Stomach (tissue), 9 donors: Measurements from ENCODE around the gene ZNF135. TPM values are rescaled to one million over a fixed set of nuclear protein-coding genes. Genes with fewer than 3 reads are reported as not detected.

Experiments
- DNase-seq, 2 donors: peaks; one replicate each; pipeline versions ENCODE4 v3.0.0 to v3.0.0-alpha.2; 2013 to 2019
- H3K27ac ChIP-seq, 5 donors: fragments of 200-600 bp in 4 of 5; sonication (generic) in 4 of 5; one replicate each; pipeline ENCODE4 v1.5.1; 2013 to 2019; ENCODE audit warnings: mild to moderate bottlenecking in 1 of 5, moderate library complexity in 1 of 5
- H3K27me3 ChIP-seq, 3 donors: fragments of 200-600 bp; sonication (generic); one replicate each; pipeline ENCODE4 v1.5.1; 2017 to 2019; ENCODE audit warnings: mixed run types in 1 of 3
- H3K36me3 ChIP-seq, 4 donors: fragments of 200-600 bp; sonication (generic); 1 replicate in 3 of 4; 2 replicates in 1 of 4; pipeline ENCODE4 v1.5.1; 2016 to 2019
- H3K4me1 ChIP-seq, 4 donors: fragments of 200-600 bp; sonication (generic); one replicate each; pipeline ENCODE4 v1.5.1; 2016 to 2019
- H3K4me3 ChIP-seq, 4 donors: fragments of 200-600 bp; sonication (generic) in 3 of 4; one replicate each; pipeline ENCODE4 v1.5.1; 2016 to 2019; ENCODE audit warnings: mild to moderate bottlenecking in 1 of 4
- H3K9me3 ChIP-seq, 4 donors: fragments of 200-600 bp; sonication (generic); one replicate each; pipeline ENCODE4 v1.5.1; 2016 to 2019
- CTCF ChIP-seq, 7 experiments: fragments of 450-650 bp in 4 of 7; fragments of 200-600 bp in 3 of 7; sonication (generic) in 3 of 7; IDR thresholded peaks; one replicate each; pipeline ENCODE4 v1.5.1; 2016 to 2019; ENCODE audit warnings: antibody characterized with exemption in 7 of 7, control low read depth in 2 of 7, mild to moderate bottlenecking in 1 of 7
- EP300 ChIP-seq: sonication (generic); formaldehyde crosslinking; IDR thresholded peaks from one replicate; pipeline ENCODE4 v1.6.1; 2017; ENCODE audit warnings: antibody characterized with exemption
- POLR2A ChIP-seq, 4 donors: fragments of 450-650 bp; IDR thresholded peaks; one replicate each; pipeline ENCODE4 v1.6.1; 2016; ENCODE audit warnings: antibody characterized with exemption in 4 of 4, control low read depth in 2 of 4, mild to moderate bottlenecking in 1 of 4, moderate library complexity in 1 of 4
- POLR2AphosphoS5 ChIP-seq, 3 donors: sonication (generic); formaldehyde crosslinking; IDR thresholded peaks; one replicate each; pipeline ENCODE4 v1.6.1; 2016; ENCODE audit warnings: antibody characterized with exemption in 3 of 3
- whole genome bisulfite sequencing, 5 donors: extraction: QIAGEN DNeasy Blood & Tissue Kit in 3 of 5; methylation state at CpG; one replicate each; pipeline versions ENCODE4 v1.1.5 to v1.1.7; 2013 to 2018; 5-methylcytosine and 5-hydroxymethylcytosine counted together
- intact Hi-C: fragments of 100-400 bp; cut with DNase I; formaldehyde crosslinking; loops from one replicate; pipeline ENCODE4 v1.15.1; 2023; ENCODE audit warnings: low total_unique reads
- polyA plus RNA-seq, 3 donors: library from polyadenylated mRNA; stranded (reverse); fragments of 200-250 nt; gene quantifications; one replicate each; pipeline ENCODE4 v1.2.3, GENCODE V29; 2013
- total RNA-seq, 5 donors: library from RNA; depleted of rRNA; stranded (reverse); fragments of >200 nt; gene quantifications; one replicate each; pipeline versions ENCODE4 v1.1.0 to v1.2.3, GENCODE V29; 2014 to 2016
- donor health status: healthy with polysubstance abuse.
- donor health status: Bipolar disorder and iron deficiency.
- donor health status: healthy.

Gene ZNF135
- total and polyA plus RNA-seq, 8 donors = 1.6 to 16.3 (median 4.9) TPM; not detected in 1

GRCh38 chr19:58047672-58048071, 11.4 kb upstream of the ZNF135 start:
- Histone ChIP-seq H3K4me1 (no peaks in the 10 kb centered on the region), H3K27ac (no peak overlapping the region), H3K9me3 (peaks cover 25 to 100% (median 99%) of the 10 kb centered on the region in 4 donors), H3K27me3 (no peaks in the 10 kb centered on the region), H3K36me3 (no peaks in the 10 kb centered on the region), H3K4me3 (no peak overlapping the region)
- WGBS, 5 donors = 92 to 94% (median 93%) methylated on average over 8 to 12 of the region's 12 CpGs
- no peak for DNase-seq
- TF ChIP-seq POLR2AphosphoS5 (IDR thresholded peaks at IDR 0.05) = no peak
- intact Hi-C loops = no loop called here

DNA sequence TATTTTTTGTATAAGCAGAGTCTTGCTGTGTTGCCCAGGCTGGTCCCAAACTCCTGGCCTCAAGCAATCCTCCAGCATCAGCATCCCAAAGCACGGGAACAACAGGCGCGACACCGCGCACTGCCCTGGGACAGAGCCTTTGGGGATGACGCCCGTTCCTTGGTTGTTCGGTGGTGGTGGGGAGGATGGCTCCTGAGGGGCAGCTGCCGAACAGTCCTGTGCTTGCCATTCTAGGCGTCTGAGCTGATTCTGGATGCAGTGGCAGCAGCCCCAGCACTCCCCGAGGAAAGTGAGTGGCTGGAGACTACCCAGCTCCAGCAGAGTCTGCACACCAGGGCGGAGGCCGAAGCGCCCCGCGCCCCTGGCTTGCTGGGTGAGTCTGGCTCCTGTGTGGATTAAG, 6.8 kb upstream of the ZNF135 start:
- TF ChIP-seq EP300 (no peak), CTCF (IDR thresholded peaks at IDR 0.05) (no peak), POLR2AphosphoS5 (IDR thresholded peaks at IDR 0.05) (no peak), POLR2A (IDR thresholded peaks at IDR 0.05) (no peak)
- Histone ChIP-seq H3K27me3 (peaks cover 0 to 7% (median 0%) of the 10 kb centered on the region in 3 donors), H3K4me3 (no peak overlapping the region), H3K9me3 (peaks cover 10 to 100% (median 89%) of the 10 kb centered on the region in 4 donors), H3K4me1 (no peaks in the 10 kb centered on the region), H3K36me3 (no peaks in the 10 kb centered on the region), H3K27ac (no peak overlapping the region)
- 95 to 97% (median 96%) methylated on average over 4 to 16 of the region's 16 CpGs for WGBS, 5 donors
- no peak for DNase-seq
- intact Hi-C loops = no loop called here

DNA sequence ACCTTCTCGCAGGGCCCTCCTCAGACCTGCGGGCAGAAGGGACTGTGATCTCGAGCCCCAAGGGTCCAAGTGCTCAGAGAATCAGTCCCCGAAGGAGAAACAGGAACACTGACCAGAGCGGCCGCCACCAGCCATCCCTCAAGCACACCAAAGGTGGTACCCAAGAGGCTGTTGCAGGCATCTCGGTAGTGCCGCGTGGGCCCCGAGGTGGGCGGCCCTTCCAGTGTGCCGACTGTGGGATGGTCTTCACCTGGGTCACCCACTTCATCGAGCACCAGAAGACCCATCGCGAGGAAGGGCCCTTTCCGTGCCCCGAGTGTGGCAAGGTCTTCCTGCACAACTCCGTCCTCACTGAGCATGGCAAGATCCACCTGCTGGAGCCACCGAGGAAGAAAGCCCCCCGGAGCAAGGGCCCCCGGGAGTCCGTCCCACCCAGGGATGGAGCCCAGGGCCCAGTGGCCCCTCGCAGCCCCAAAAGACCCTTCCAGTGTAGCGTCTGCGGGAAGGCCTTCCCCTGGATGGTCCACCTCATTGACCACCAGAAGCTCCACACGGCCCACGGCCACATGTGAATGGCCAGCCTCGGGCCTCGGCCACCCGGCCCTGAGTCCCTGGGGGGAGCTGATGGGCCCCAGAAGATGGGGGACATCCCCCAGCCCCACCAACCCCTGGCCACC, 5.5 kb upstream of the ZNF135 start:
- Histone ChIP-seq H3K36me3 (no peaks in the 10 kb centered on the region), H3K27me3 (peaks cover 0 to 7% (median 0%) of the 10 kb centered on the region in 3 donors), H3K9me3 (peaks cover 6 to 100% (median 89%) of the 10 kb centered on the region in 4 donors), H3K27ac (no peak overlapping the region), H3K4me1 (peaks cover 0 to 2% (median under 1%) of the 10 kb centered on the region in 4 donors), H3K4me3 (no peak overlapping the region)
- no peak for DNase-seq
- WGBS, 5 donors = 89 to 93% (median 92%) methylated on average over 19 to 30 of the region's 30 CpGs
- TF ChIP-seq POLR2AphosphoS5 (IDR thresholded peaks at IDR 0.05) (no peak), CTCF (IDR thresholded peaks at IDR 0.05) (no peak), POLR2A (IDR thresholded peaks at IDR 0.05) (no peak), EP300 (no peak)
- intact Hi-C loops = no loop called here

DNA sequence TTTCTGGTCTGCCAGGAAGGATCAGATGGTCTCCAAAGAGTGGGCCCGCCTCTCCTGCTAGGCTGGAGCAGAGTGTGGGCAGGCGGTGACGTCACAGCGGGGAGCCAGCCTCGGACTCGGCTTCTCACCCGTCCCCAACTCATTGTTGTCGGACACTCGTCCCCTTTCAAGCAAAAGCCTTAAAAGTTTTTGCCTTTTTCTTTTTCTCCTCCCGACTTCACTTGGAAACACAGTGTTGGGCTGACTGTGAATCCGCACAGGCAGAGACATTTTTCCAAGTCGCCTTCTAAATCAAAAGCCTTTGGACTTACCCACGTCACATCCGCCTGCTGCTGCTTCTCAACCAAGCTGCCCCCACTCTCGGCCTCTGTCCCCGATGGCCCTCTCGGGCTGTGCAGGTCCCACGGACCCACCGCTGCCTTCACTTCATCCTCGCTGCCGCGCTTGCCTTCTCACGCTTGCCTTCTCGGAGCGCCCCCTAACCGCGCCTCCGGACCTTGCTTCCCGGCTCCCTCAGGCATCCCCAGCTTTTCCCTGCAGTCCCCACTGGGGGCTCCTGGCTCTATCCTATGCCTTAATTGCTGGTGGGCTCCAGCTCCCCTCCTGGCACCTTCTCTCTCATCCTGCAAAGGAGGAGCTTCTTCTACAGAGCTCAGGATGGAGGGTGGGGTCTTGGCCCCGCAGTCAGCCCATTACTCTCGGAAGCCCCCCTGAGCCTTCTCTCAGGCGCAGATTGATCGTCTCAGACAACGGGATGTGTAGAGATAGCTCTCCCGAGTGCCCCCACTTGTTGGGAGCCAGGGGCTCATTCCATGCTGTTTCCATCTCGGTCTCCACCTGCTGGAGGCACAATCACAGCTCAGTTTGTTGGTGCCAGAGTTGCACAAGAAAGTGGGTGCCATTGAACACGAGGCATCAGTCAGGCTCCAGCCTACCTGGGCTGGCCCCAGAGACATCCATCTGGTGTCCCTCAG, 3.9 kb upstream of the ZNF135 start:
- H3K9me3 ChIP-seq = peaks cover 4 to 100% (median 88%) of the 10 kb centered on the region in 4 donors
- H3K27ac ChIP-seq = peak overlapping the region; percentile 25 to 73 (median 53)
- peaks cover 0 to 13% (median 10%) of the 10 kb centered on the region in 4 donors for H3K4me1 ChIP-seq
- no peaks in the 10 kb centered on the region for H3K36me3 ChIP-seq
- no peak for TF ChIP-seq POLR2AphosphoS5 (IDR thresholded peaks at IDR 0.05)
- TF ChIP-seq CTCF (IDR thresholded peaks at IDR 0.05) = no peak
- TF ChIP-seq POLR2A (IDR thresholded peaks at IDR 0.05) = no peak
- no peak for TF ChIP-seq EP300
- peaks cover 0 to 16% (median 6%) of the 10 kb centered on the region in 3 donors for H3K27me3 ChIP-seq
- DNase-seq = peak in 1 of 2 donors; percentile 85
- intact Hi-C loops = no loop called here
- WGBS, 5 donors = 29 to 43% (median 41%) methylated on average over 37 of the region's 37 CpGs
- peak overlapping the region; percentile 20 to 32 (median 27) for H3K4me3 ChIP-seq
